H1 (cell line): ENCODE results near the gene ANXA1. TPM values are rescaled to one million over a fixed set of nuclear protein-coding genes. Genes with fewer than 3 reads are reported as not detected.

ENCODE experiments used
- ATF2 ChIP-seq: IDR thresholded peaks from 2 replicates; pipeline ENCODE4 v1.6.1; 2012; ENCODE audit warnings: low read length, inconsistent platforms
- BACH1 ChIP-seq: IDR thresholded peaks from 2 replicates; pipeline ENCODE4 v1.6.1; 2012; ENCODE audit warnings: low read length, improper control_type of control experiment
- RAD21 ChIP-seq, 2 experiments: IDR thresholded peaks in 1 of 2; conservative IDR thresholded peaks in 1 of 2; 2 replicates each; pipeline ENCODE4 v1.6.1; 2011; ENCODE audit warnings: low read depth in 2 of 2, low read length in 2 of 2, improper control_type of control experiment in 1 of 2, inconsistent platforms in 1 of 2, mild to moderate bottlenecking in 1 of 2, moderate library complexity in 1 of 2
- YY1 ChIP-seq: IDR thresholded peaks from 2 replicates; pipeline ENCODE4 v1.6.1; 2011; ENCODE audit warnings: low read depth, mild to moderate bottlenecking, low read length
- polyA plus RNA-seq, 7 experiments: library from polyadenylated mRNA; depleted of rRNA in 3 of 7; stranded (reverse) in 5 of 7; unstranded in 2 of 7; fragments of >200 nt in 5 of 7; fragments of 200-250 nt in 2 of 7; gene quantifications; 1 replicate in 5 of 7; 2 replicates in 1 of 7; 4 replicates in 1 of 7; pipeline versions ENCODE4 v1.2.1 to v1.2.3, GENCODE V29; 2011 to 2013; ENCODE audit warnings: missing spikeins in 2 of 7, mixed read lengths in 2 of 7
- total RNA-seq: library from RNA; stranded (reverse); fragmentation: NEBNext Ultra II Directional; extraction: Animal tissue kit (Norgen Biotek cat#: 25700); gene quantifications from 2 replicates; pipeline ENCODE4 v1.2.1, GENCODE V29; 2021
- TF ChIP-seq, protein P1 (sequence below): IDR thresholded peaks from 2 replicates; pipeline ENCODE4 v1.6.1; 2012; ENCODE audit warnings: inconsistent platforms

Gene ANXA1
- total and polyA plus RNA-seq, 2 of the 8 experiments (the other 6 are each of a cell fraction or from before 2014, with no cell fraction given): 0.71 to 5.7 TPM

- no peak for TF ChIP-seq ATF2
- TF ChIP-seq YY1: no peak
- no peak for TF ChIP-seq BACH1
- no peak for TF ChIP-seq RAD21 (IDR thresholded peaks at IDR 0.05 in 1 of 2, conservative IDR thresholded peaks at IDR 0.05 in 1 of 2; ENCODE audit: low read depth in 2 of 2, low read length in 2 of 2)
- TF ChIP-seq, protein P1, sequence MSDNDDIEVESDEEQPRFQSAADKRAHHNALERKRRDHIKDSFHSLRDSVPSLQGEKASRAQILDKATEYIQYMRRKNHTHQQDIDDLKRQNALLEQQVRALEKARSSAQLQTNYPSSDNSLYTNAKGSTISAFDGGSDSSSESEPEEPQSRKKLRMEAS: no peak
Measured at GRCh38 chr9:73182928-73183327, 31.3 kb downstream of the ANXA1 start (continued).
